Measurements from ENCODE around the gene CHPF2.

The CHPF2 gene

GRCh38 chr7:151206914-151207313 lies 25.4 kb upstream of the CHPF2 start:
- DNase-seq, result no peak

GRCh38 chr7:151207315-151207714 lies 25.0 kb upstream of the CHPF2 start:
- no peak for DNase-seq

- DNase-seq, result no peak
Observed at GRCh38 chr7:151207804-151208203, 24.5 kb upstream of the CHPF2 start.

- no peak for DNase-seq
Observed at GRCh38 chr7:151208253-151208862, 23.9 kb upstream of the CHPF2 start.

GRCh38 chr7:151209588-151209987 lies 22.7 kb upstream of the CHPF2 start:
- DNase-seq, result no peak

GRCh38 chr7:151210087-151210854 lies 22.0 kb upstream of the CHPF2 start, which contains the start of gene H2BK1:
TSS of gene H2BK1 (minus strand) at chr7:151210488. CDS start at chr7:151210318, 170 bp downstream.
- DNase-seq, result no peak

GRCh38 chr7:151211155-151211772 lies 21.0 kb upstream of the CHPF2 start:
- DNase-seq, result no peak

GRCh38 chr7:151212626-151213025 lies 19.7 kb upstream of the CHPF2 start:
- no peak for DNase-seq

GRCh38 chr7:151213826-151214225 lies 18.5 kb upstream of the CHPF2 start:
- DNase-seq, result no peak

GRCh38 chr7:151215396-151215795 lies 16.9 kb upstream of the CHPF2 start:
- no peak for DNase-seq

- no peak for DNase-seq
Observed at GRCh38 chr7:151218170-151218569, 14.1 kb upstream of the CHPF2 start.

GRCh38 chr7:151223728-151224127 lies 8.6 kb upstream of the CHPF2 start:
- DNase-seq, result no peak

- no peak for DNase-seq
Observed at GRCh38 chr7:151225948-151226510, 6.3 kb upstream of the CHPF2 start.

- DNase-seq, result no peak
Observed at GRCh38 chr7:151226560-151226874, 5.8 kb upstream of the CHPF2 start.

GRCh38 chr7:151226875-151227782 lies 5.2 kb upstream of the CHPF2 start, which contains the start of gene ABCF2:
TSS of gene ABCF2 (minus strand) at chr7:151227205. CDS start at chr7:151226458, 747 bp downstream.
- peak; percentile 98 for DNase-seq

- DNase-seq, result no peak
Observed at GRCh38 chr7:151228024-151228866, 4.0 kb upstream of the CHPF2 start.

- DNase-seq, result no peak
Observed at GRCh38 chr7:151229249-151229648, 3.0 kb upstream of the CHPF2 start.

- no peak for DNase-seq
Observed at GRCh38 chr7:151231080-151231479, 1.2 kb upstream of the CHPF2 start.

GRCh38 chr7:151232917-151233701 lies 826 bp downstream of the CHPF2 start:
- DNase-seq, result no peak

- DNase-seq, result no peak
Observed at GRCh38 chr7:151233804-151234203, 1.5 kb downstream of the CHPF2 start.
